ENCODE measurements around the gene CHMP1B.
A peak's percentile ranks its signal among the peaks of the same experiment; 100 is the strongest.

CHMP1B gene

GRCh38 chr18:11851146-11851805 is at the start of gene CHMP1B:
Gene CHMP1B, plus strand, starts transcription at chr18:11851413. Its CDS starts 99 bp downstream, at chr18:11851512.
- peak; percentile 66 to 97 (median 94) for DNase-seq

GRCh38 chr18:11801573-11801972 is 49.6 kb upstream of the CHMP1B start:
- no peak for DNase-seq

DNA sequence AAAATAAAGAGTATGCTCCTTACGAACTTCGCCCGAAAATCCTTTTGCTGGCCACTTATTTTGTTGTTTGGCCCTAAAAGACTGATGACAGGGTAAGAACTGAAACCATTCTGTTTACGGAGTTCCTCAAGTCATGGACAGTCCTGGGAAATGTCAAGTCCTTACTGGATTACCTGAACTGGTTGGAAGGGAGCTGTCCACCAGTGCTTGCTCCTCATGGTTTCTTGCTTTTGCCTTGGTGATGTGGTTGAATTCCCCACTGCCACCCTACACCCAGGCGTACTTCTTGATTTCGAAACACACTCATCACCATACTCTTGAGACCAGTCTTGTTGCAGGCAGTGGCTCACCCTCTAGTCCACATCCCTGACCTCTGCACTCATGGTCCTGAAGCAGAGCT is 49.1 kb upstream of the CHMP1B start:
- DNase-seq = no peak

- DNase-seq = no peak
Observed at GRCh38 chr18:11802586-11802985, 48.6 kb upstream of the CHMP1B start.

- DNase-seq = no peak
Observed at GRCh38 chr18:11807233-11807632, 44.0 kb upstream of the CHMP1B start.

- DNase-seq = no peak
Observed at GRCh38 chr18:11808001-11808855, 43.0 kb upstream of the CHMP1B start.

DNA sequence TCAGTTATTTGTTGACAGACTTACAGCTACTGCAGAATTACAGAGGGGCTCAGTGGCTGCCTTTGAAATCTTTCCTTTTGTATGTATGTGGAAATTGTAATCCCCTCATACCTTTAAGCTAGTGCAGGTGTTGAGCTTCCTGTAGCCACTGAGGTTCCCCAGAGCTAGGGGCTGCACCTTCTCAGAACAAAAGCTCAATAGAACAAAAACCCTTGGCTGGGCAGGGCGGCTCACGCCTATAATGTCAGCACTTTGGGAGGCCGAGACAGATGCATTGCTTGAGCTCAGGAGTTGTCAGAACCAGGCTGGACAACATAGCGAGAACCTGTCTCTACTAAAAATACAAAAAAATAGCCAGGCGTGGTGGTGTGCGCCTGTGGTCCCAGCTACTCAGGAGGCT is 41.3 kb upstream of the CHMP1B start:
- DNase-seq = no peak

- DNase-seq = no peak
Observed at GRCh38 chr18:11810379-11810778, 40.8 kb upstream of the CHMP1B start.

DNA sequence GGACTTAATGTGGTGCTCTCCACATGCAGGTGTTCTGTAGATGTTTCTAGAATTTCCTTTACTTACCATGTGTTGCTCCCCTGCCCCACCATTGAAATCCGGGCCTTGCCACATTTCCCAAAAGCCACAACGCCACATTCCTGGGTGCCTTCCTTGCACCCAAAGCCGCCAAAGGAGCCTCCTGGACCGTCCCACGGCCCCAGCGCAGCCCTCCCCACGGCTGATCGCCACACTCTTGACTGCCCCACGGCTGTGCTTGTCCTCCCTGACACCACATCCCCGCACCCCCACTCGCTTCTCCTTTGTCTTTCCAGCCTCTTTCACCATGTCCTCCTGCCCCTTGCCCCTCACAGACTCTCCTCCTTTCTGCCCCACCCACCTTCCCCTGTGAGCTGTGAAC is 40.2 kb upstream of the CHMP1B start:
- no peak for DNase-seq

GRCh38 chr18:11817229-11817628 is 34.0 kb upstream of the CHMP1B start:
- no peak for DNase-seq

- no peak for DNase-seq
Observed at GRCh38 chr18:11818486-11819203, 32.6 kb upstream of the CHMP1B start.

- no peak for DNase-seq
Observed at GRCh38 chr18:11819938-11820337, 31.3 kb upstream of the CHMP1B start.

DNA sequence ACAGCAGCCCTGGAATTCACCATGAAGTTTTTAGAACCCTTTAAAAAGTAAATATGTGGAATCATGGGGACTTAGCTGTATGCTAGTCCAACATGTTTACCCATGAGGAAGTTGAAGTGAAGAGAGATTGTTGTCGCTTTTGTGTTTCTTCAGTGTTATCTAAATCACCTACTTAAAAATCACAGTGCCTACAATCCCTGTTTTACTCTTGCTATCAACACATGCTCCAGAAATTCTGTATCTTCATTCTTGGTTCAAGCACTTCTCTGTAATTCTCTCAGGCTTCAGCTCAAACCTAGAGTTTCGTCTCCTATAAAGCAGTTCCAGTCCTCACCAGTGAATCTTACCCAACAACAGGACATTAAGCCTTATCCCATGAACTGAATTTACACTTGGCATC is 30.5 kb upstream of the CHMP1B start:
- no peak for DNase-seq

DNA sequence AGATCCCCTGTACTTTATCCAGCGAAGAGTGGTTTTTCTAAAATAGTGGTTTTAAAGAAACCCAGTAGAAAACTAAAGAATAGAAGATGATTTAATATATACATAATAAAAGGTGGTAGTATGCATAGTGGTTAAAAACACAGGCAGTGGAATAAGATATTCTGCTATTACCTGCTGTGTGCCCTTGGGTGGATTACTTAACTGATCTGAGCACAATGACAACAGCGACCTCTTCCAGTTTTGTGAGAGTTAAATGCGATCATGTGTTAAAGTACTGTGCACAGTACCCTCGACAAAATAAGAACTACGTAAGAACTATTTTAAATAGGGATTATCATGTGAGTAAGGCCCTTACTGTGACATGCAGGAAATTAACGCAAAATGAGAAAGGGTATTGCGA is 30.0 kb upstream of the CHMP1B start:
- no peak for DNase-seq

GRCh38 chr18:11821643-11822237 is 29.5 kb upstream of the CHMP1B start:
- no peak for DNase-seq

DNA sequence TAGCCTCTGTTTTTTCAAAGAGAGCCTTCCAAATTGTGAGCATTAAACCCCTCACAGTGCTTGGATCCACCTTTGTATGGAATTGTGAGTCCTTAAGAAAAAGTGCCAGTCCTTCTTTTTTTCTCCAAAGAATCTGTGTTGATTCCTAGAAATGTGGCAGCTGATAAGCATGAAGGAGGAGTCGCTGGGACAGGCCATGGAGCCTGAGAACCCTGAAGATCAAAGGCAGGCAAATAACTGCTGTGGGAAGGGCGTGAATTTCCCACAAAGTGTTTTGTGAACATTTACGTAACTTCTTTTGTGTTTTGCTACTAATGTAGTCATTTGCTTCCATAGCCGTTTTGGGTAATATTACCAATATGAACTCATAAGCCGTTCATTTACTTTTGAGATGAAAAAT is 27.7 kb upstream of the CHMP1B start:
- DNase-seq = no peak

GRCh38 chr18:11826836-11827235 is 24.4 kb upstream of the CHMP1B start:
- DNase-seq = no peak

- no peak for DNase-seq
Observed at GRCh38 chr18:11828786-11829432, 22.3 kb upstream of the CHMP1B start.

- DNase-seq = no peak
Observed at GRCh38 chr18:11830585-11830984, 20.6 kb upstream of the CHMP1B start.

DNA sequence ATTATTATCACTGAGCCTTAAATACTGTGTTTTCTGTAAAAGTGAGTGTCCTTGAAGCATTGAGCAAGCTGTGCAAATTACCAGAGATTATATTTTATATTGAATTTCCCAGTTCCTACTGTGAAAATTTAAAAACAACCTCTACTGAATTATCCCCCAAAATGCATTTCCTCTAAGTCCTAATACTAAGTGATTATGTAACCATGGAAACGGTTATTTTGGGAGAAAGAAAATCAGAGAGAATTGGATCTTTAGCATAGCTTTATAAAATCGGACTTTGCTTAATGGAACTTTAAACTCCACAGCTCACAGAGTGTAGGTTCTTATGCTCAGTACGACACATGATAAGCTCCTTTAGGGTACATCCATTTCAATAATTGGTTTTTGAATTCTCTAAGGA is 19.3 kb upstream of the CHMP1B start:
- DNase-seq = no peak

DNA sequence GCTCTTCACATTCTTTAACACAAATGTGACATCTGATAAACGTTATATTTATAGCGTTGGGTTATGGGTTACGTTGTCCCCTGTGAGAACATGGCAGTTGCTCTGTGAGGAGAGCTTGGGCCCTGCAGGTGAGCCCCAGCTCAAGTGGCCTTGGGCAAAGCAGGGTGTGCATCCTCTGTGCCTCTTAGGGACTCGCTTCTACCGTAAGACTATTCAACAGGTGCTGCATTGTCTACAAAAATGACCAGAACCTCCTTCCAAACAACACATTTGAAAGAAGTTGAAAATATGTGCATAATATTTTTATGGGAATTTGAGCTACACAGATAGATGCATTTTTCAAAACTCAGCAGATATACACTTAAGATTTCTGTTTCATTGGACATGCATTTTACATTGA is 16.4 kb upstream of the CHMP1B start:
- DNase-seq = no peak

DNA sequence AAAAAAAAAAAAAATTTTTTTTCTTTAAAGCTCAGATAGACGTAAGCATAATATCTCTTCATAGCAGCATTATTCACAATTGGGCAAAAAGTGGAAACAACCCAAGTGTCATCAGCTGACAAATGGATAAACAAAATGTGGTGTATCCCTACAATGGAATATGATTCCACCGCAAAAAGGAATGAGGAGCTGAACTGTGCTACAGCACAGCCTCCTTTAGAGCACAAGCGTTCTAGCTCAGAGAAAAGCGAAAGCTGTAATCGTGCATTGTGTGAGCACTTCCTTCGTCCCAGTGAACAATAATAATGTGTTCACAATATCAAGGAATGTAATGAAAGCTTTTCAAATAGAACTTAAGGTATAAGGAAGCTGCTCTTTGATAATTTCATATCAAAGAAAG is 11.7 kb upstream of the CHMP1B start:
- DNase-seq = no peak

- no peak for DNase-seq
Observed at GRCh38 chr18:11840493-11840892, 10.7 kb upstream of the CHMP1B start.

Measured in C1 segment of cervical spinal cord (tissue), 14 donors.